MM.1S (cell line): ENCODE data around the gene PCLAF.

Experiments
- DNase-seq: peaks from one replicate; pipeline ENCODE4 v3.0.0-alpha.2; 2015
- H2AFZ ChIP-seq: fragments of 300-600 bp; sonication (generic); 2 replicates; pipeline ENCODE4 v1.6.0; 2016; ENCODE audit warnings: antibody characterized with exemption, low read length
- H3F3A ChIP-seq: fragments of 300-600 bp; sonication (generic); 2 replicates; pipeline ENCODE4 v1.6.1; 2016; ENCODE audit warnings: mild to moderate bottlenecking, antibody characterized with exemption, low read length, moderate library complexity, mixed read lengths; ENCODE audit not compliant: insufficient read depth
- H3K27ac ChIP-seq: fragments of 300-600 bp; sonication (generic); 2 replicates; pipeline ENCODE4 v1.5.1; 2016; ENCODE audit warnings: mild to moderate bottlenecking, low read length
- H3K27me3 ChIP-seq: fragments of 300-600 bp; sonication (generic); replicated peaks from 2 replicates; pipeline ENCODE4 v1.6.0; 2016; ENCODE audit warnings: low read length; ENCODE audit not compliant: insufficient read depth
- H3K36me3 ChIP-seq: fragments of 300-600 bp; sonication (generic); replicated peaks from 2 replicates; pipeline ENCODE4 v1.6.1; 2016; ENCODE audit warnings: mild to moderate bottlenecking, low read length, mixed read lengths; ENCODE audit not compliant: insufficient read depth
- H3K4me1 ChIP-seq: fragments of 300-600 bp; sonication (generic); 2 replicates; pipeline ENCODE4 v1.6.1; 2016; ENCODE audit warnings: low read length, mixed read lengths
- H3K4me2 ChIP-seq: fragments of 300-600 bp; sonication (generic); 2 replicates; pipeline ENCODE4 v1.6.0; 2016; ENCODE audit warnings: low read depth, low read length
- H3K4me3 ChIP-seq: fragments of 300-600 bp; sonication (generic); 2 replicates; pipeline ENCODE4 v1.5.1; 2016; ENCODE audit warnings: low read length, mixed read lengths
- H3K79me2 ChIP-seq: fragments of 300-600 bp; sonication (generic); 2 replicates; pipeline ENCODE4 v1.6.1; 2016; ENCODE audit warnings: mixed run types, low read length, mixed read lengths
- H3K9ac ChIP-seq: fragments of 300-600 bp; sonication (generic); 2 replicates; pipeline ENCODE4 v1.6.1; 2016; ENCODE audit warnings: low read length, mixed read lengths
- H3K9me2 ChIP-seq: fragments of 300-600 bp; sonication (generic); replicated peaks from 2 replicates; pipeline ENCODE4 v1.6.1; 2016; ENCODE audit warnings: mild to moderate bottlenecking, low read length, mixed read lengths; ENCODE audit not compliant: insufficient read depth
- H3K9me3 ChIP-seq: fragments of 300-600 bp; sonication (generic); replicated peaks from 2 replicates; pipeline ENCODE4 v1.6.1; 2016; ENCODE audit warnings: mild to moderate bottlenecking, low read length, mixed read lengths; ENCODE audit not compliant: insufficient read depth
- H4K20me1 ChIP-seq: fragments of 300-600 bp; sonication (generic); 2 replicates; pipeline ENCODE4 v1.6.1; 2016; ENCODE audit warnings: mild to moderate bottlenecking, low read length, moderate library complexity, mixed read lengths; ENCODE audit not compliant: insufficient read depth
- CTCF ChIP-seq: fragments of 300-600 bp; sonication (generic); IDR thresholded peaks from 2 replicates; pipeline ENCODE4 v1.5.1; 2016; ENCODE audit warnings: antibody characterized with exemption, low read length, mixed read lengths
- EZH2 ChIP-seq: fragments of 300-600 bp; sonication (generic); optimal IDR thresholded peaks from 2 replicates; pipeline ENCODE3; 2017; ENCODE audit warnings: low read depth, mild to moderate bottlenecking, antibody characterized with exemption, low read length, mixed read lengths
- EZH2phosphoT487 ChIP-seq: fragments of 300-600 bp; sonication (generic); IDR thresholded peaks from 2 replicates; pipeline ENCODE4 v1.6.1; 2018; ENCODE audit warnings: antibody characterized with exemption, low read length

PCLAF gene

DNA sequence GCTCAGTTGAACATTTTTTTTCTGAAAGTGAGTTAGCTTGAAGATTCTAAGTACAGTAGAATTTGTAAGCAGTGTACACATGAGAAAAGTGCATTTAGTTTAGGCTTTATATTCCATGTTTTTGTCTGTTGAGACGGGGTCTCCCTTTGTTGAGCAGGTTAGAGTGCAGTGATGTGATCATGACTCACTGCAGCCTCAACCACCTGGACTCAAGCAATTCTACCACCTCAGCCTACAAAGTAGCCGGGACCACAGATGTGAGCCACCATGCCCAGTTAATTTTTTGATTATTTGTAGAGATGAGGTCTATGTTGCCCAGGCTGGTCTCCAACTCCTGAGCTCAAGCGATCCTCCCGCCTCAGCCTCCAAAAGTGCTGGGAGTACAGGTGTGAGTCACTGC, 20.0 kb downstream of the PCLAF start:
- no peaks in the 10 kb centered on the region for H4K20me1 ChIP-seq
- no peak for DNase-seq
- H3K9me2 ChIP-seq = no peaks in the 10 kb centered on the region
- no peaks in the 10 kb centered on the region for H3K9me3 ChIP-seq
- no peak overlapping the region for H3K27ac ChIP-seq
- no peak overlapping the region for H2AFZ ChIP-seq
- H3K27me3 ChIP-seq = no peaks in the 10 kb centered on the region
- no peak overlapping the region for H3K4me2 ChIP-seq
- no peak for TF ChIP-seq EZH2
- no peak for TF ChIP-seq CTCF
- no peak for TF ChIP-seq EZH2phosphoT487
- H3K79me2 ChIP-seq = no peaks in the 10 kb centered on the region
- H3K9ac ChIP-seq = no peak overlapping the region
- H3K4me3 ChIP-seq = no peak overlapping the region
- H3F3A ChIP-seq = peaks cover 15% of the 10 kb centered on the region
- no peaks in the 10 kb centered on the region for H3K36me3 ChIP-seq
- H3K4me1 ChIP-seq = 0 out of 2 replicates have a peak, but pooled peaks cover 2% of the 10 kb centered on the region

- H3K27me3 ChIP-seq = no peaks in the 10 kb centered on the region
- peak overlapping the region; percentile 42; the same call in 1 of the 2 replicates for H3K27ac ChIP-seq
Measured at GRCh38 chr15:64356710-64357040, 24.6 kb downstream of the PCLAF start.

DNA sequence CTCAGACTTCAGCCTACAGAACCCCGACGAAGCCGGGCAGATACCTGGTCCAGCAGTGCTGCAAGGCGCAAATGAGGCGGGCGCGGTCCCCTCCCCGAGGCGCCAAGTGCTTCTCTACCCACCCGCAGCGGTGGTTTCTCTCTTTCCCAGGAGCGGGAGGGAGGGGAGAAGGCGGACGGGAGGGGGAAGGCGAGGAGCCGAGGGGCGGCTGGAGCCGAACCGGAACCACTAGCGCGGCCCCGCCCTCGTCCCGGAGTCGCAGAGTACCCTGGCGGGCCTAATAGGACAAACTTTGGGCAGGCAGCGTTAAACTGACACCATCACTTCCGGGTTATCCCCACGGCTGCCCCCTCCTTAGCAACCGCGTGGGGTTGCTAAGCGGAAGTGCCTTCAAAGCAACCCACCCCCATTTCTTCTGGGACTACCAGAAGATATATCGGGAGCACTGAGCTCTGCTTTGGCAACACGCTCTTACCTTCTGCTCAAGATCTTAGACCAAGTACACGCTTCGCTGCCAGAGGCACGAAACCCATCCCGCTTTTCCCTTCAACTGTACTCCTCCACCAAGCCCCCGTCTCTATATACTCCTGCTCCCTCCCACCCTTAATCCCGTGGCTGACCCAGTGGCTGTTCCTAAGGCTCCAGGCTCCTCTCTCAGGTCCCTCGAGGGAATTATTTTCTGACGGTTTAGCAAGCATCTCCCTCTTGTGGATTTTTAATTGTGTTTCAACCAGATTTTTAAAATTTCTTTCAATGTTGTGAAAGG, 25.1 kb downstream of the PCLAF start, which contains the start of gene CSNK1G1:
TSS of gene CSNK1G1 (minus strand) at position 230 of the 766 bp plus-strand sequence. CDS start 55,674 bp downstream, outside the sequence.
- Histone ChIP-seq H4K20me1 (no peaks in the 10 kb centered on the region), H2AFZ (peak within 1 kb of the TSS; percentile 89), H3K27me3 (no peaks in the 10 kb centered on the region), H3K27ac (peak within 1 kb of the TSS; percentile 42; the same call in 1 of the 2 replicates), H3K4me2 (peak within 1 kb of the TSS; percentile 86), H3K4me3 (peak within 1 kb of the TSS; percentile 70), H3K79me2 (peaks cover 25% of the 10 kb centered on the region), H3K36me3 (no peaks in the 10 kb centered on the region), H3K9ac (peak within 1 kb of the TSS; percentile 55; the same call in 1 of the 2 replicates), H3K4me1 (0 out of 2 replicates have a peak, but pooled peaks cover 7% of the 10 kb centered on the region), H3K9me3 (no peaks in the 10 kb centered on the region), H3K9me2 (no peaks in the 10 kb centered on the region), H3F3A (peaks cover 16% of the 10 kb centered on the region)
- DNase-seq = peak; percentile 95
- TF ChIP-seq CTCF (peak; percentile 45), EZH2phosphoT487 (no peak)

More at GRCh38 chr15:64356710-64357040, 24.6 kb downstream of the PCLAF start:
- DNase-seq = no peak
- H3K9me3 ChIP-seq = no peaks in the 10 kb centered on the region
- H3K4me1 ChIP-seq = 0 out of 2 replicates have a peak, but pooled peaks cover 7% of the 10 kb centered on the region
- H3K9ac ChIP-seq = peak overlapping the region; percentile 42; the same call in 1 of the 2 replicates
- no peaks in the 10 kb centered on the region for H3K36me3 ChIP-seq
- peak overlapping the region; percentile 63 for H3K4me2 ChIP-seq
- H2AFZ ChIP-seq = peak overlapping the region; percentile 87
- peak overlapping the region; percentile 70 for H3K4me3 ChIP-seq
- peaks cover 16% of the 10 kb centered on the region for H3F3A ChIP-seq
- peaks cover 25% of the 10 kb centered on the region for H3K79me2 ChIP-seq
- H4K20me1 ChIP-seq = no peaks in the 10 kb centered on the region
- no peaks in the 10 kb centered on the region for H3K9me2 ChIP-seq
- TF ChIP-seq CTCF (no peak), EZH2 (no peak), EZH2phosphoT487 (no peak)
